T-helper 9 cell (primary cell): ENCODE data around the gene FAM24B.

ENCODE experiments used
- DNase-seq: peaks from one replicate; pipeline ENCODE4 v3.0.0-alpha.2; 2020

FAM24B gene

DNA sequence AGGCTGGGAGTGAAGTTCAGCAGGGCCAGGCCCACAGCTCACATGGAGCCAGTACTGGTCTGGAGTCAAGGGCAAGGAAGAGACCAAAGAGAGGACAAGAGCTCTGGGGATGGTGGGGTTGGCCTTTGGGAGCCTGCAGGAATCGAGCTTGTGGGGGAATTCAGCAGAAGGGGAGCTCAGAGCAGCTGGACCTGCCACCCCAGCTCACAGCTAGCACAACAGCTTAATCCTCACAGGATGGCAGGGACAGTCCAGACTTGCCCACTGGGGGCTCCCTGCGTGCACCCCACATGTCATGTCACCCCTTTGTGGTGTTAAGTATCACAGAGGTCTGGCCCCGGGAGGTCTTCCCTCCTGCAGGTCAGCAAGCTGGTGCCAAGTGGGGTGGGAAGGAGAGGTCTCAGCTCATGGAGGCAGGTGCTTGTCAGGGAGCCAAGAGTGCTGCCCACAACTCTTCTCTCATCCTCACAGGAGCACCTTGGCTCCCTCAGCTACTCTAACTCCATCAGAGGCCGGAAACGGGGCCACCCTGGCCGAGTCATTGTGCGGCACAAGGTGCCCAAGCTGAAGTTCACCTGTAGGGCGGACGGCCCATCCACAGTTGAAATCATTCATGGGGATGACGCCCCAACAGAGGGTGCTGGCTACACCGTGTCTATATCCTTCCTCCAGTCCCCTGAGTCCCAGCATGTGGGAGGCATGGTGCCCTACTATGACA, 56.2 kb downstream of the FAM24B start:
- no peak for DNase-seq

DNA sequence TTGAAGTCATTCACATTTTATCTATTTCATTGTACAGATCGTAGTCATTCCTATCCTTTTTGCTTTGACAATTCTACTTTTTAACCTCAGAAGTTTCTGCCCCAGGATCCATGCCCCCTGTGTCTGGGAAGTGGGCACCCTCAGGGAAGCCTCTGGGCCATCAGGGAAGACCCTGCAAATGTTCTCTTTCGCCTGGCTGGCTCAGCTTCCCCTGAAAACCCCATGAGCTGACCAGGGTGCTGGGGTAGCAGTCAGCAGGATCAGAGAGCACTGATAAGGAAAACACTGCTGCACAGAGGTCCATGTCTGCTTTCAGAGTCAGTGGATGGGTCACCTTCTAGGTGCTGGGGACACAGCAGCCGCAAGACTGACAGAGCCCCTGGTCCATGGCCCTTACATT, 57.6 kb downstream of the FAM24B start:
- DNase-seq: no peak

DNA sequence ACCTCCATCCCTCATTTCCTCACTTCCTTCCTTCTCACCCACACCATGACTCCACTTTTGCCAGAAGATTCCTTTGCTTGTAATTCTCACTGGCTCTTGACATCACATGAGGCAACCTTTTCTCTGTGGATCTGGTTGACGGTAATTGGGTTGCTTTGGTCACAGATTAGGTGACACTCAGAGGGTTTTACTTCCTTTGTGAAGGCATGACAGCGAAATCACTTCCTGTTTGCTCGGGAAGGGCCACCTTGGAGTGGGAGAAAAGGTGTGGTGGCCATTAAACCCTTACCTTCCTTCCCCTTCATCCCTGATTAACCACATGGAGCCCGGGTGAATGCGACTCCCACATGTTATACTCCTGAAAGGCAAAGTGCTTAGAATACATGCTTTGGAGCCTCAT, 63.9 kb downstream of the FAM24B start:
- DNase-seq: no peak

DNA sequence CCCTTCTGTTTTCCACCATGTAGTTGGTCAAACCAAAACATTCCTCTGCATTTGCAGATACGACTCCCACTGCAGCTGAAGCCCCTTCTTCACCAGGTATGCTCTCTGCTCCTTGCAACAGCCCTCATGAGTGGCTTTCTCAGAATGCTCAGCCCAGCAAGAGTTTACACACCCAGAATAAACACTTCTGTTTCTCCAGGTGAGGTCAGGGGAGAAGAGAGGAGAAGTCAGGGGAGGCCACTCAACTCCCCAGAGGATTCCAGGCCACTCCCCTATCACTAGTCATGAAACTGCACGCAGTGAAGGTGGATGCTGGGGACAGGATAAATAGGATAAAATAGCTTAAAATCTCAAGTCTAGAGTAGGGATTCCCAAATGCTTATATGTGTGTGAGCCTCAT, 64.9 kb downstream of the FAM24B start:
- no peak for DNase-seq

DNA sequence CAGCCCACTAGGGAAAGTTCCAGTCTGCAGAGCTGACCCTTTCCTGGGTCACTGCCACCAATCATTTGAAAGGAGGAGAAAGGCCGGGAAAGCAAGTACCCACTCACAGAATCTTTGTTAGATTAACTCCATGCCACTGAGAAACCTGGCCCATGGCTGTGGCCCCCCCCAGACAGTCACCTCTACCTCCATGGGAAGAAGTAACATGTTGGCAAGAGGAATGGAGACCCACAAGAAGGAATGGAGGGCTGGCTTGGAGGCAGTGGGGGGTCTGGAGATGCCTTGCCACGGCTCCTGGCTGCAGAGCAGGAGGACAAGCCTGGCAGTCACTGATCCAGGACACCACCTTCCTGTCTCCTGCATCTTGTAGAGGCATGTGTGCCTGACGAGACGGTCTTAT, 66.6 kb downstream of the FAM24B start:
- no peak for DNase-seq

DNA sequence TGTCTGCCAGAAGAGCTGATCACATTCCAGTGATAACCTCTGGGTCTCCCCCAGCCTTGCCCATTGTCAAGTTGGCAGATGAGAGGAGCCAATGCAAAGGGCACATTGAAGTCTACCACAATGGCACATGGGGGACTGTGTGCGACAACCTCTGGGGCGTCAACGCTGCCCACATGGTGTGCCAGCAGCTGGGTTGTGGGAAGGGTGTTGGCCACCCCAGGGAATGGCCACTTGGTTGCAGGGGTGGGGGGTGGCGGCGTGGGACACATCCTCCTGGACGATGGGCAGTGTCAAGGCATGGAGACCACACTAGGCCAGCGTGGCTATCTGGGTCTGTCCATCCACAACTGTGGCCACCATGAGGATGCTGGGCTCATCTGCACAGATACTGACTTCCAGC, 77.1 kb downstream of the FAM24B start:
- DNase-seq: no peak
